Ovary (tissue), 10 donors: Measurements from ENCODE around the gene MED14. TPM values are rescaled to one million over a fixed set of nuclear protein-coding genes. Genes with fewer than 3 reads are reported as not detected.
"Not testable (repeated sequence)": the region's sequence is repeated elsewhere in the genome, so short reads cannot be mapped to it uniquely, and the experiment has no call there.

Source experiments
- DNase-seq, 5 donors: peaks; one replicate each; pipeline ENCODE4 v3.0.0-alpha.2; 2019 to 2020
- H3K27ac ChIP-seq, 2 donors: fragments of 200-600 bp; one replicate each; pipeline versions ENCODE4 v1.5.1 to v1.8.0; 2019 to 2022
- H3K27me3 ChIP-seq: fragments of 200-600 bp; one replicate; pipeline ENCODE4 v1.8.0; 2022
- H3K36me3 ChIP-seq: fragments of 200-600 bp; sonication (generic); one replicate; pipeline ENCODE4 v1.5.1; 2019
- H3K4me1 ChIP-seq: one replicate; pipeline ENCODE4 v1.8.1; 2013; ENCODE audit warnings: mild to moderate bottlenecking, moderate library complexity; ENCODE audit not compliant: insufficient read depth
- H3K4me3 ChIP-seq: fragments of 200-600 bp; sonication (generic); one replicate; pipeline ENCODE4 v1.5.1; 2017
- H3K9me3 ChIP-seq, 2 donors: fragments of 200-600 bp in 1 of 2; sonication (generic) in 1 of 2; one replicate each; pipeline versions ENCODE4 v1.5.1 to v1.8.1; 2013 to 2019; ENCODE audit warnings: mild to moderate bottlenecking in 1 of 2, moderate library complexity in 1 of 2
- CTCF ChIP-seq, 3 donors: fragments of 450-650 bp in 2 of 3; fragments of 200-600 bp in 1 of 3; IDR thresholded peaks; one replicate each; pipeline versions ENCODE4 v1.5.1 to v1.8.0; 2016 to 2022; ENCODE audit warnings: antibody characterized with exemption in 3 of 3, mild to moderate bottlenecking in 1 of 3
- EP300 ChIP-seq: sonication (generic); formaldehyde crosslinking; IDR thresholded peaks from one replicate; pipeline ENCODE4 v1.6.1; 2017; ENCODE audit warnings: antibody characterized with exemption
- POLR2A ChIP-seq: fragments of 450-650 bp; IDR thresholded peaks from one replicate; pipeline ENCODE4 v1.6.1; 2017; ENCODE audit warnings: antibody characterized with exemption, mild to moderate bottlenecking, moderate library complexity
- WGBS, 3 donors: extraction: QIAGEN DNeasy Blood & Tissue Kit in 1 of 3; methylation state at CpG; one replicate each; pipeline versions ENCODE4 v1.1.5 to v1.1.7; 2013 to 2017; 5-methylcytosine and 5-hydroxymethylcytosine counted together
- intact Hi-C, 4 donors: fragments of 100-400 bp; cut with DNase I; formaldehyde crosslinking; loops; one replicate each; pipeline versions ENCODE4 v1.11.0 to v1.15.1; 2022 to 2023
- long read RNA-seq, 3 donors: library from polyadenylated mRNA in 2 of 3; unstranded in 2 of 3; transcript quantifications; one replicate each; pipeline ENCODE4 v2.0.0 and lab custom pipeline, GENCODE V29; 2021 to 2026
- polyA plus RNA-seq, 2 donors: library from polyadenylated mRNA; stranded (reverse); fragments of 200-250 nt in 1 of 2; fragments of 350-450 nt in 1 of 2; fragmentation: Illumina TruSeq in 1 of 2; extraction: RNeasy Lipid Tissue Mini Kit (QIAGEN cat#74804) in 1 of 2; gene quantifications; one replicate each; pipeline ENCODE4 v1.2.3, GENCODE V29; 2013 to 2014
- total RNA-seq, 7 donors: library from RNA; depleted of rRNA in 2 of 7; stranded (reverse); fragments of >200 nt in 2 of 7; fragmentation: NEBNext Ultra II Directional in 3 of 7; extraction: Animal tissue kit (Norgen Biotek cat#: 25700) in 3 of 7; gene quantifications; one replicate each; pipeline versions ENCODE4 v1.1.0 to v1.2.4, GENCODE V29; 2016 to 2023
- donor health status: DM: no; HTN: no; CAD: no; lungs with moderate emphysema.
- donor health status: DM: no; HTN: no; CAD: no.
- donor health status: Bipolar disorder and iron deficiency.
- donor health status: DM: yes; HTN: yes; CAD: no.
- donor health status: DM: no; HTN: no; CAD: no.
- donor health status: DM: yes; HTN: yes; CAD: no.

The MED14 gene
- total RNA-seq (10 to 100 TPM; 27.2 to 41.5 (median 36.2) TPM), polyA plus RNA-seq (10 to 100 TPM; 12.1 to 32.4 TPM)
- long read RNA-seq, donor 1, partial matches to known transcripts, result 5 of 9 reads
- long read RNA-seq, donor 1, other reads (novel, unspliced or antisense), result 4 of 9 reads
- long read RNA-seq, donor 2, full-length matches to known transcripts, result 3 of 8 reads
- long read RNA-seq, donor 2, partial matches to known transcripts, result 5 of 8 reads
- long read RNA-seq, donor 2, other reads (novel, unspliced or antisense), result 0 of 8 reads
- long read RNA-seq, donor 3, full-length matches to known transcripts, result 2 of 15 reads
- long read RNA-seq, donor 3, partial matches to known transcripts, result 7 of 15 reads
- long read RNA-seq, donor 3, other reads (novel, unspliced or antisense), result 6 of 15 reads

GRCh38 chrX:40735325-40736169, at the start of gene MED14:
Gene MED14 (minus strand): TSS chrX:40735542. CDS start chrX:40735412, 130 bp downstream.
- H3K36me3 ChIP-seq, result no peaks in the 10 kb centered on the region
- no peaks in the 10 kb centered on the region for H3K4me1 ChIP-seq
- TF ChIP-seq POLR2A (peak; percentile 72), CTCF (IDR thresholded peaks at IDR 0.05) (peak; percentile 65 to 78 (median 75)), EP300 (no peak)
- H3K9me3 ChIP-seq, result no peaks in the 10 kb centered on the region
- DNase-seq, result peak; percentile 91 to 93 (median 92)
- intact Hi-C loops, result no loop called here
- H3K27ac ChIP-seq, result peak within 1 kb of the TSS; percentile 94 to 98
- whole genome bisulfite sequencing, 3 donors, result 0 to 3% (median 1%) methylated on average over 77 to 88 of the region's 88 CpGs
- H3K27me3 ChIP-seq, result no peaks in the 10 kb centered on the region
- H3K4me3 ChIP-seq, result peak within 1 kb of the TSS; percentile 53

- DNase-seq, result no peak
- H3K4me3 ChIP-seq, result no peak overlapping the region
- intact Hi-C loops, result no loop called here
- no peaks in the 10 kb centered on the region for H3K4me1 ChIP-seq
- H3K9me3 ChIP-seq, result no peaks in the 10 kb centered on the region
- TF ChIP-seq POLR2A (no peak), EP300 (no peak), CTCF (IDR thresholded peaks at IDR 0.05) (no peak)
- 71 to 76% (median 72%) methylated on average over 4 of the region's 4 CpGs for WGBS, 3 donors
- no peak overlapping the region for H3K27ac ChIP-seq
- no peaks in the 10 kb centered on the region for H3K27me3 ChIP-seq
- H3K36me3 ChIP-seq, result no peaks in the 10 kb centered on the region
These were observed 49.3 kb upstream of the MED14 start for GRCh38 chrX:40784516-40785151.

GRCh38 chrX:40782644-40783259, 47.4 kb upstream of the MED14 start:
- H3K4me3 ChIP-seq, H3K27me3 ChIP-seq, H3K36me3 ChIP-seq, H3K9me3 ChIP-seq, H3K4me1 ChIP-seq, DNase-seq, H3K27ac ChIP-seq, intact Hi-C loops: not testable (repeated sequence)
- 77 to 85% (median 83%) methylated on average over 11 of the region's 11 CpGs for WGBS, 3 donors

GRCh38 chrX:40780951-40781350, 45.6 kb upstream of the MED14 start:
- no peaks in the 10 kb centered on the region for H3K36me3 ChIP-seq
- H3K27ac ChIP-seq, result no peak overlapping the region
- H3K4me1 ChIP-seq, result no peaks in the 10 kb centered on the region
- no peaks in the 10 kb centered on the region for H3K9me3 ChIP-seq
- no peak overlapping the region for H3K4me3 ChIP-seq
- DNase-seq, result no peak
- WGBS, 3 donors, result 53 to 73% (median 67%) methylated on average over 2 of the region's 2 CpGs
- no peak for TF ChIP-seq EP300
- TF ChIP-seq CTCF (IDR thresholded peaks at IDR 0.05), result no peak
- no peak for TF ChIP-seq POLR2A
- H3K27me3 ChIP-seq, result no peaks in the 10 kb centered on the region
- intact Hi-C loops, result no loop called here
